Measurements from ENCODE around the gene FADS1.

FADS1 gene

GRCh38 chr11:61771195-61771894 lies 45.5 kb downstream of the FADS1 start:
- TF ChIP-seq CTCF (IDR thresholded peaks at IDR 0.05; ENCODE audit: low read depth, low read length, missing control alignments) = no peak
- no peak for DNase-seq (ENCODE audit: low read depth)
- H3K4me3 ChIP-seq (ENCODE audit: low read depth, low read length) = no peak overlapping the region

- H3K4me3 ChIP-seq (ENCODE audit: low read depth, low read length) = no peak overlapping the region
- no peak for DNase-seq (ENCODE audit: low read depth)
- no peak for TF ChIP-seq CTCF (IDR thresholded peaks at IDR 0.05; ENCODE audit: low read depth, low read length, missing control alignments)
Measured at GRCh38 chr11:61769946-61770683, 46.7 kb downstream of the FADS1 start.

- TF ChIP-seq CTCF (IDR thresholded peaks at IDR 0.05; ENCODE audit: low read depth, low read length, missing control alignments) = peak; percentile 14
- H3K4me3 ChIP-seq (ENCODE audit: low read depth, low read length) = no peak overlapping the region
- DNase-seq (ENCODE audit: low read depth) = no peak
Measured at GRCh38 chr11:61769169-61769920, 47.5 kb downstream of the FADS1 start.

- no peak for TF ChIP-seq CTCF (IDR thresholded peaks at IDR 0.05; ENCODE audit: low read depth, low read length, missing control alignments)
- no peak overlapping the region for H3K4me3 ChIP-seq (ENCODE audit: low read depth, low read length)
- no peak for DNase-seq (ENCODE audit: low read depth)
Measured at GRCh38 chr11:61768376-61769076, 48.3 kb downstream of the FADS1 start.

- TF ChIP-seq CTCF (IDR thresholded peaks at IDR 0.05; ENCODE audit: low read depth, low read length, missing control alignments) = no peak
- no peak for DNase-seq (ENCODE audit: low read depth)
Measured at GRCh38 chr11:61766353-61766841, 50.4 kb downstream of the FADS1 start.

GRCh38 chr11:61765550-61766253 lies 51.1 kb downstream of the FADS1 start:
- no peak for DNase-seq (ENCODE audit: low read depth)
- no peak for TF ChIP-seq CTCF (IDR thresholded peaks at IDR 0.05; ENCODE audit: low read depth, low read length, missing control alignments)
- no peak overlapping the region for H3K4me3 ChIP-seq (ENCODE audit: low read depth, low read length)

More at GRCh38 chr11:61766353-61766841, 50.4 kb downstream of the FADS1 start:
- H3K4me3 ChIP-seq (ENCODE audit: low read depth, low read length) = no peak overlapping the region

Measured in GM12864 (cell line).